Stimulated activated naive B cell treated with anti-CD40 and anti-IgM and Interleukin-4, amounts not matched to agents 10 μg/mL and 1 μg/mL and 100 μg/mL, for 72 hours (primary cell): ENCODE measurements around the gene MID1IP1.

ENCODE experiments used
- ATAC-seq, 2 donors: fragments of 150-1000 bp; cut with Tn5 transposase; replicated peaks; 2 replicates each; pipeline ENCODE4 v1.10.0; 2021; ENCODE audit warnings: moderate library complexity in 1 of 2
- DNase-seq: peaks from one replicate; pipeline ENCODE4 v3.0.0; 2021
- H3K27ac Mint-ChIP-seq: one replicate; pipeline ENCODE4 v1.8.0; 2022; ENCODE audit warnings: mild to moderate bottlenecking, mixed read lengths
- H3K27me3 Mint-ChIP-seq, 2 donors: one replicate each; pipeline ENCODE4 v1.8.0; 2022; ENCODE audit warnings: mixed read lengths in 2 of 2
- H3K36me3 Mint-ChIP-seq, 2 donors: one replicate each; pipeline ENCODE4 v1.8.0; 2022; ENCODE audit warnings: mixed read lengths in 2 of 2, mild to moderate bottlenecking in 1 of 2
- H3K4me1 Mint-ChIP-seq, 2 donors: one replicate each; pipeline ENCODE4 v1.8.0; 2022; ENCODE audit warnings: mixed read lengths in 2 of 2, mild to moderate bottlenecking in 1 of 2
- H3K4me3 Mint-ChIP-seq, 2 donors: one replicate each; pipeline ENCODE4 v1.8.0; 2022; ENCODE audit warnings: mild to moderate bottlenecking in 2 of 2, mixed read lengths in 2 of 2, moderate library complexity in 1 of 2
- H3K9me3 Mint-ChIP-seq, 2 donors: one replicate each; pipeline ENCODE4 v1.8.0; 2022; ENCODE audit warnings: mixed read lengths in 2 of 2, mild to moderate bottlenecking in 1 of 2

The MID1IP1 gene

DNA sequence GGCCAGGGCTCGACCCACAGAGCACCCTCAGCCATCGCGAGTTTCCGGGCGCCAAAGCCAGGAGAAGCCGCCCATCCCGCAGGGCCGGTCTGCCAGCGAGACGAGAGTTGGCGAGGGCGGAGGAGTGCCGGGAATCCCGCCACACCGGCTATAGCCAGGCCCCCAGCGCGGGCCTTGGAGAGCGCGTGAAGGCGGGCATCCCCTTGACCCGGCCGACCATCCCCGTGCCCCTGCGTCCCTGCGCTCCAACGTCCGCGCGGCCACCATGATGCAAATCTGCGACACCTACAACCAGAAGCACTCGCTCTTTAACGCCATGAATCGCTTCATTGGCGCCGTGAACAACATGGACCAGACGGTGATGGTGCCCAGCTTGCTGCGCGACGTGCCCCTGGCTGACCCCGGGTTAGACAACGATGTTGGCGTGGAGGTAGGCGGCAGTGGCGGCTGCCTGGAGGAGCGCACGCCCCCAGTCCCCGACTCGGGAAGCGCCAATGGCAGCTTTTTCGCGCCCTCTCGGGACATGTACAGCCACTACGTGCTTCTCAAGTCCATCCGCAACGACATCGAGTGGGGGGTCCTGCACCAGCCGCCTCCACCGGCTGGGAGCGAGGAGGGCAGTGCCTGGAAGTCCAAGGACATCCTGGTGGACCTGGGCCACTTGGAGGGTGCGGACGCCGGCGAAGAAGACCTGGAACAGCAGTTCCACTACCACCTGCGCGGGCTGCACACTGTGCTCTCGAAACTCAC is 3.6 kb downstream of the MID1IP1 start:
- H3K27me3 Mint-ChIP-seq: no peaks in the 10 kb centered on the region
- H3K27ac Mint-ChIP-seq: peak overlapping the region; percentile 96
- H3K4me3 Mint-ChIP-seq: peak overlapping the region; percentile 86 to 96
- DNase-seq (peak; percentile 8), ATAC-seq (no peak)
- peaks cover 23 to 28% of the 10 kb centered on the region in 2 donors for H3K36me3 Mint-ChIP-seq
- no peaks in the 10 kb centered on the region for H3K9me3 Mint-ChIP-seq
- peaks cover 2 to 35% of the 10 kb centered on the region in 2 donors for H3K4me1 Mint-ChIP-seq

GRCh38 chrX:38805432-38806389 is 4.5 kb downstream of the MID1IP1 start:
- H3K4me3 Mint-ChIP-seq: peak overlapping the region; percentile 86 to 96
- no peaks in the 10 kb centered on the region for H3K27me3 Mint-ChIP-seq
- peaks cover 2 to 34% of the 10 kb centered on the region in 2 donors for H3K4me1 Mint-ChIP-seq
- peak overlapping the region; percentile 96 for H3K27ac Mint-ChIP-seq
- peak; percentile 17 for DNase-seq
- H3K36me3 Mint-ChIP-seq: peaks cover 23 to 28% of the 10 kb centered on the region in 2 donors
- peak; percentile 19 to 26 for ATAC-seq
- no peaks in the 10 kb centered on the region for H3K9me3 Mint-ChIP-seq

GRCh38 chrX:38806875-38807621 is 5.8 kb downstream of the MID1IP1 start:
- H3K27me3 Mint-ChIP-seq: no peaks in the 10 kb centered on the region
- no peak for DNase-seq
- no peak for ATAC-seq
- peaks cover 3 to 36% of the 10 kb centered on the region in 2 donors for H3K4me1 Mint-ChIP-seq
- peaks cover 19 to 24% of the 10 kb centered on the region in 2 donors for H3K36me3 Mint-ChIP-seq
- H3K9me3 Mint-ChIP-seq: no peaks in the 10 kb centered on the region
- H3K27ac Mint-ChIP-seq: no peak overlapping the region
- peak overlapping the region; percentile 45 to 76 for H3K4me3 Mint-ChIP-seq

DNA sequence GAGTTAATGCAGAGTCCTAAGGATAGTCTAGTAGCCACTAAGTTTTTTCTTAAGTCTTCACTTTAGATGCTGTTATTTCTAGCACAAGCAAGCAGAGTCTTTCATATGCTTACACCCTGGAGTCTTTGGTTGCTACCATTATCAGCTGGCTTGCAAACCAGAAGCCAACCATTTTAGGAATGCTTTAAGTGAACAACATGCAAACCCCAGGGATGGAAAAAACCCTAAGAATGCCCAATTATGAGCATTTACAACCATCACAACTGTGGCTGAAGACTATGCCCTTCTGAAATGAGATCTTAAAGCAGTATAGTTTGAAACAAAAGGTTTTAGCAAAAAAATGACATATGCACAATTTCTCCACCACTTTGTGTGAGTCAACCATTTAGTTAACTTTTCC is 6.6 kb downstream of the MID1IP1 start:
- ATAC-seq: no peak
- Mint-ChIP-seq H3K4me3 (no peak overlapping the region), H3K4me1 (peaks cover 4 to 34% of the 10 kb centered on the region in 2 donors), H3K27me3 (no peaks in the 10 kb centered on the region), H3K9me3 (no peaks in the 10 kb centered on the region), H3K36me3 (peaks cover 19 to 22% of the 10 kb centered on the region in 2 donors), H3K27ac (no peak overlapping the region)
- DNase-seq: no peak

DNA sequence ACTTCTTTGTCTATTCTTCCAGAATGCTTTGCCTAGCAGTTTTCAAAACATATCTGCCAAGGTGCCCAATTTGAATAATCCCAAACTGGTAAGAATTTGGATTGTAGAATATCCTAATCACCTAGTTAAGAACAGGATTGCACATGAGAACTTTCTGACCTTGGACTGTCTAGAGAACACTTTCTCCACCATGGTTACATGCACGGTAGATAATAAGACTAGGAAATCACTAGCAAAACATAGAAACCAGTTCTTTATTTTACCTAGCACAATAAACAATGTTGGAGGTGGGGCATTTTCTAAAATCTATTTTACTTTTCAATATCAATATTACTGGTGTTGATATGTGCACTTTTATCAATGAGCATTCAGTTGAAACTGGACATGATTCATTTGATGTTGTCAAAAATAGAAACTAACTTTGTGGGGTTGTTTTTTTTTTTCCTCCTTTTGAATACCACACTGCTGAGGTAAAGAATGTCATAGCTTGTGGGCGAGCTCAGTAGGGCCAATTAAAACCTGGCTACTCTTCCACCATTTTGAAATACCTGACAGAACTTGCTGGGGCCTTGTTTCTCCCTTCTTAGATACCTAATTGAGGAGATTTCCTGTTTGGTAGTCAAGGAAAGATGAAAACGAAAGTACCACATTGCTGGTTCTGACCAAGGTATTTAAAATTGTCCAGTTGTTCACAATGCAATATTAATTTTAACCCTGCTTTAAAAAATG is 10.4 kb downstream of the MID1IP1 start:
- ATAC-seq: peak; percentile 25 to 39
- Mint-ChIP-seq H3K27me3 (peaks cover 0 to 4% of the 10 kb centered on the region in 2 donors), H3K36me3 (peaks cover 0 to 2% of the 10 kb centered on the region in 2 donors), H3K4me3 (peak overlapping the region in 1 of 2 donors; percentile 43), H3K9me3 (no peaks in the 10 kb centered on the region), H3K4me1 (peaks cover 6 to 27% of the 10 kb centered on the region in 2 donors), H3K27ac (peak overlapping the region; percentile 10)
- DNase-seq: no peak

- H3K36me3 Mint-ChIP-seq: no peaks in the 10 kb centered on the region
- peaks cover 5 to 6% of the 10 kb centered on the region in 2 donors for H3K4me1 Mint-ChIP-seq
- no peaks in the 10 kb centered on the region for H3K9me3 Mint-ChIP-seq
- H3K4me3 Mint-ChIP-seq: no peak overlapping the region
- DNase-seq (no peak), ATAC-seq (peak in 1 of 2 donors; percentile 46)
- no peak overlapping the region for H3K27ac Mint-ChIP-seq
- H3K27me3 Mint-ChIP-seq: peaks cover 0 to 6% of the 10 kb centered on the region in 2 donors
Observed at GRCh38 chrX:38816155-38816554, 14.9 kb downstream of the MID1IP1 start.

- no peak overlapping the region for H3K27ac Mint-ChIP-seq
- peaks cover 0 to 10% of the 10 kb centered on the region in 2 donors for H3K27me3 Mint-ChIP-seq
- no peaks in the 10 kb centered on the region for H3K9me3 Mint-ChIP-seq
- peaks cover 0 to 4% of the 10 kb centered on the region in 2 donors for H3K4me1 Mint-ChIP-seq
- H3K4me3 Mint-ChIP-seq: no peak overlapping the region
- no peak for ATAC-seq
- no peak for DNase-seq
- H3K36me3 Mint-ChIP-seq: no peaks in the 10 kb centered on the region
Observed at GRCh38 chrX:38817004-38817703, 15.9 kb downstream of the MID1IP1 start.

- Mint-ChIP-seq H3K4me3 (no peak overlapping the region), H3K4me1 (peaks cover 0 to 4% of the 10 kb centered on the region in 2 donors), H3K27me3 (peaks cover 0 to 10% of the 10 kb centered on the region in 2 donors), H3K27ac (no peak overlapping the region), H3K36me3 (no peaks in the 10 kb centered on the region), H3K9me3 (no peaks in the 10 kb centered on the region)
- ATAC-seq (no peak), DNase-seq (no peak)
Observed at GRCh38 chrX:38819163-38819562, 17.9 kb downstream of the MID1IP1 start.

DNA sequence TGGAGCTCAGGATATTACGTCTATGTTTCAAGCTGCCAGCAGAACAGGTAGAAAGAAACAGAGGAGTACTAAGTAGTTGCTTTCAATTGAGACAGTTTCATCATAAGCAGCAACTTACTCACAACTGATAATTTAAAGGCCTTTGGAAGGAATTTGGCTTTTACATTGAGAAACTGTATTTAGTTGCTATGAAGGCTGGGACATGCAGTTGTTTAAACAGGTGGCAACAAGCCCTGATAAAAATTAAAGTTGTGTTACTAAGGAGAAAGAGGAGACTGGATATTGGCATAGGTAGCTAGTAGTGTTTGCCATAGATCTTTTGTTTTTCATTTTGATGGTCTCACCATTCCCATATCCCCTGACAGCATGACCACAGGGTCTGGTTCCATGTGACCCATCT is 18.4 kb downstream of the MID1IP1 start:
- no peak for ATAC-seq
- no peak overlapping the region for H3K27ac Mint-ChIP-seq

GRCh38 chrX:38820751-38821150 is 19.5 kb downstream of the MID1IP1 start:
- no peaks in the 10 kb centered on the region for H3K9me3 Mint-ChIP-seq
- DNase-seq (no peak), ATAC-seq (no peak)
- H3K36me3 Mint-ChIP-seq: no peaks in the 10 kb centered on the region
- peaks cover 0 to 6% of the 10 kb centered on the region in 2 donors for H3K27me3 Mint-ChIP-seq
- H3K27ac Mint-ChIP-seq: no peak overlapping the region
- H3K4me1 Mint-ChIP-seq: peaks cover 0 to 4% of the 10 kb centered on the region in 2 donors
- H3K4me3 Mint-ChIP-seq: no peak overlapping the region

More for the DNA sequence above, 18.4 kb downstream of the MID1IP1 start:
- Mint-ChIP-seq H3K36me3 (no peaks in the 10 kb centered on the region), H3K4me3 (no peak overlapping the region), H3K9me3 (no peaks in the 10 kb centered on the region), H3K4me1 (peaks cover 0 to 4% of the 10 kb centered on the region in 2 donors), H3K27me3 (peaks cover 0 to 10% of the 10 kb centered on the region in 2 donors)
- DNase-seq: no peak

DNA sequence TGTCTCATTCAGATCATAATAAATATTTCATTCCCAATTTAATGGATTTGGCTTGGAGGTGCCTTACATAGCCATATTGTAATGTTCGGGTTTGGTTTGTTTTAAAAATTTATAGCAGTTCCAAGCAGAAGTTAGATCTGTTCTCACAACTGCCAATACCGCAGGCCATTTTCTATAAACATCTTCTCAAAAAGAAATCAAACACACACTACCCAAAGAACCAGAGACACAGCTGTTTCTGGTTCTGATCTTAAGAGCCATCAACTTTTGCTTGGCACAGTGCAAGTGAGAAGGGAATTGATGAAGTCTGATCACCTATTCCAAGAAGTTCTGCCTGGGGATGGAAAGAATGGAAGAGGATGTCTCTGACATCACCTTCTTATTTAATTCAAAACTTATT is 22.9 kb downstream of the MID1IP1 start:
- Mint-ChIP-seq H3K36me3 (no peaks in the 10 kb centered on the region), H3K27me3 (peaks cover 0 to 6% of the 10 kb centered on the region in 2 donors)

DNA sequence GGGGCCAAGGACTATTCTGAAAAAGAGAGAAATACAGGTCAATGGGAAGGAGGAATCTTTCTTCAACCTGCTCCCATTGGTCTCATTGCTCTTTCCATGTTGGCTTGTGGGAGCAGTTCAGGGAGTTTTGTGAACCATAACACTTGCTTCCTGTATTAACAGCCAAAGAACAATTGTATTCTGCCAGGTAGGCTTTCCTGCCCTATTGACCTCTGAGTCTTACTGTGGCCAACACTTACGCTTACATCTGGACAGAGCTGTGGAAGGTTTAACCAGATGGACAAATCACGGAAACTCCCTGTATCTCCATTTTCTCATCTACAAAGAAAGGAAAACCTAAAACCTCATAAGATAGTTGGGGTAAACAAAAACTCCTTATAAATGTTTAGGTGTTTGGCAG is 30.7 kb downstream of the MID1IP1 start:
- DNase-seq: no peak
- Mint-ChIP-seq H3K27me3 (no peaks in the 10 kb centered on the region), H3K36me3 (no peaks in the 10 kb centered on the region), H3K4me1 (no peaks in the 10 kb centered on the region), H3K9me3 (no peaks in the 10 kb centered on the region), H3K27ac (no peak overlapping the region), H3K4me3 (no peak overlapping the region)
- no peak for ATAC-seq

More for the DNA sequence above, 22.9 kb downstream of the MID1IP1 start:
- H3K4me3 Mint-ChIP-seq: no peak overlapping the region
- no peaks in the 10 kb centered on the region for H3K9me3 Mint-ChIP-seq
- no peaks in the 10 kb centered on the region for H3K4me1 Mint-ChIP-seq
- no peak overlapping the region for H3K27ac Mint-ChIP-seq
- no peak for ATAC-seq
- DNase-seq: no peak

- no peaks in the 10 kb centered on the region for H3K4me1 Mint-ChIP-seq
- H3K27me3 Mint-ChIP-seq: no peaks in the 10 kb centered on the region
- H3K27ac Mint-ChIP-seq: no peak overlapping the region
- H3K4me3 Mint-ChIP-seq: no peak overlapping the region
- no peaks in the 10 kb centered on the region for H3K9me3 Mint-ChIP-seq
- H3K36me3 Mint-ChIP-seq: no peaks in the 10 kb centered on the region
- DNase-seq (no peak), ATAC-seq (no peak)
Observed at GRCh38 chrX:38837389-38837788, 36.1 kb downstream of the MID1IP1 start.
